CD4-positive, alpha-beta T cell treated with Interleukin-17A for 1 hour (primary cell): ENCODE data around the gene NANP.
A peak's percentile ranks its signal among the peaks of the same experiment; 100 is the strongest.
"Not testable (repeated sequence)": the region's sequence is repeated elsewhere in the genome, so short reads cannot be mapped to it uniquely, and the experiment has no call there.

Experiments used
- DNase-seq: peaks from one replicate; pipeline ENCODE4 v3.0.0-alpha.2; 2020

Gene NANP

DNA sequence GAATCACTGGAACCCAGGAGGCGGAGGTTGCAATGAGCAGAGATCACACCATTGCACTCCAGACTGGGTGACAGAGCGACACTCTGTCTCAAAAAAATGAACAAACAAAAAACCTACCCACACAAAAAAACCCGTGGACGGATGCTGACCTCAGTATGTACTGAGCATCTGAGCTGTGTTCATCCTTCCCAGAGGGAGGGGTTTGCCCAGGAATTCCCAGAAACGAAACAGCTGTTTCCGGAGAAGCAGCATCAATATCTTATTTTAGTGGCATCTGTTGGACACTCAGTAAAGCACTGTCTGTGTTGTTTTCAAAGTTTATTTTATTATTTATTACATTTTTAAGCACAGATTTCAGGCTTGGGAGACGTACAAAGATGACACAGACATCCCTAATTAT is 18.7 kb downstream of the NANP start:
- no peak for DNase-seq

DNA sequence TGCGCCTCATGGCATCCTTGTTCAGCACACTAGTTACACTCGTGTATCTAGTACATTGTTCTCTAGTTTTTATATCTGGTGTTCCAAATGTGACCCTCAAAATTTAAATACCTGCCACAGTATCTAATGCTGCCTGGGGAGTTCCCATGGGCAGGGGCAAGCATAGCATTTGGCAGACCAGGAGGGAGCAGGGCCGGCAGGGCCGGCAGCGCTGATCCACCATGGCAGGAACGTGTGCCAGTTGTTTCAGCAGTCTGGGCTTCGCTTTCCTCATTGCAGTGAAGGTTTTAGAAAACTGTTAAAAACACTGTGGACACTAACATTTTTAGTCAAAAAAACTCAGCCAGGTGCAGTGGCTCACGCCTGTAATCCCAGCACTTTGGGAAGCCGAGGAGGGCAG is 19.2 kb downstream of the NANP start:
- no peak for DNase-seq

GRCh38 chr20:25602914-25603309 is 20.9 kb downstream of the NANP start:
- not testable (repeated sequence) for DNase-seq

- DNase-seq, result not testable (repeated sequence)
Measured at GRCh38 chr20:25602191-25602913, 21.5 kb downstream of the NANP start.

DNA sequence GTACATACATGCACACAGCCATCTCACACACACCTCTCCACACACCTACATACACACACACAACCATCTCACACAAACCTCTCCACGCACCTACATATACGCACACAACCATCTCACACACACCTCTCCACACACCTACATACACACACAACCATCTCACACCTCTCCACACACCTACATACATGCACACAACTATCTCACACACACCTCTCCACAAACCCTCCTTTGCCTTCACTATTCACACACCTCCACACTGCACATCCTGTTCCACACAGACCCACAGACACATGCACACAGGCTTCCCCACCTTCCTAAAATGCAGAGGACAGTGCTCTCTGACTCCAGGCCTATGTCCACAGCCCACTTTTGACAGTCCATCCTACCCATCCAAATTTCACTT is 22.2 kb downstream of the NANP start:
- no peak for DNase-seq

- no peak for DNase-seq
Measured at GRCh38 chr20:25600632-25601031, 23.2 kb downstream of the NANP start.

DNA sequence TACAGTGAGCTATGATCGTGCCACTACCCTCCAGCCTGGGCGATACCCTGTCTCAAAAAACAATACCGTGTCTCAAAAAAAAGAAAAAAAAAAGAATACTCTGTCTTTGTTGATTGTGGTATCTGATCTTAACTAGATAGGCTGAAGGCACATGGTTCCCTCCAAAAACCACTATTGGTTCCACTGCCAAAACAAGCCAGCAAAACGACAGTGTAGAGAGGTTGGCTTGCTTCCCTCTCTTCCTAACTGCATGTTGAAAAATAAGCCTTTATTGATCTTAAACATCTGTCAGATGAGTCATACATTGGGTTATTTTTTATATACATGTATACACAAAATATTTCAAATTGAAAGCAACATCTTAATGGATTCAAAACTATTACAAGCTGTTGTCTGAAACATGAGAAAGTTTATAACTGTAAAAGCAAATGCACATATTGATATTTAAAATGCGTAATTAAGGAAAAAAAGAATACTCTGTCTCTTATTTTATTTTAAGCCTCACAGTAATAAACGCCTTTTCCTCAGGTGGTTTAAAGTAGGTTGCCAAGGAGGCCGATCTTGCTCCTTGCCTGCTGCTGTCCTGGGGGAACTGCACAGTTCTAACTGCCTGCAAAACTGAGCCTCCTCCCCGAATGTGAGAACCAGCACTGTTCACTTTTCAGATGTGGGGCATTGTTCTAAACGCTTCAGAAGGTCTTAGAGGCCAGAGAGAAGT is 31.5 kb downstream of the NANP start:
- DNase-seq, result no peak

DNA sequence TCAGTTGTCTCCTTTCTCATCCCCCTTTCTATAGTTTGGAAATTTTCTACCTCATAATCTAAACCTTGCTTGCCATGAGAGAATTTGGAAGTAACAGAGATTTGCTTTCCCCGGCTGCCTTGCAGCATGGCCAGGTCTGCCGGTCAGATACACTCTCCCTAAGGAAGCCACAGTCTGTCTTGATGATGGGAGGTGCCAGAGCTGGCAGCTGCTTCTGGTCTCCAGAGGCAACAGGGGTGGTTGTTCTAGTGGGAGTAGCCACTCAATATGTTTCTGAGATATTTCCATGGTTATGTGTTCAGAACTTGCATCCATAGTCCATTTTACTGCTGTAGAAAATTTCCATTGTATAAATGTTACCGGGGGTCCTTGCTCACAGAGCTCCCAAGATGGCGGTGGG is 33.0 kb downstream of the NANP start:
- DNase-seq, result not testable (repeated sequence)

- no peak for DNase-seq
Measured at GRCh38 chr20:25588491-25588890, 35.3 kb downstream of the NANP start.

- DNase-seq, result no peak
Measured at GRCh38 chr20:25587536-25587935, 36.3 kb downstream of the NANP start.

GRCh38 chr20:25586877-25587276 is 36.9 kb downstream of the NANP start:
- DNase-seq, result no peak

GRCh38 chr20:25584905-25585704 is 38.7 kb downstream of the NANP start, which contains the start of gene NINL:
Gene NINL, minus strand, starts transcription at chr20:25585531. Its CDS starts 58,944 bp downstream, at chr20:25526587.
- peak; percentile 29 for DNase-seq

GRCh38 chr20:25583607-25584006 is 40.2 kb downstream of the NANP start:
- DNase-seq, result not testable (repeated sequence)

GRCh38 chr20:25580711-25581110 is 43.1 kb downstream of the NANP start:
- DNase-seq, result no peak

GRCh38 chr20:25579081-25579770 is 44.6 kb downstream of the NANP start:
- DNase-seq, result no peak

DNA sequence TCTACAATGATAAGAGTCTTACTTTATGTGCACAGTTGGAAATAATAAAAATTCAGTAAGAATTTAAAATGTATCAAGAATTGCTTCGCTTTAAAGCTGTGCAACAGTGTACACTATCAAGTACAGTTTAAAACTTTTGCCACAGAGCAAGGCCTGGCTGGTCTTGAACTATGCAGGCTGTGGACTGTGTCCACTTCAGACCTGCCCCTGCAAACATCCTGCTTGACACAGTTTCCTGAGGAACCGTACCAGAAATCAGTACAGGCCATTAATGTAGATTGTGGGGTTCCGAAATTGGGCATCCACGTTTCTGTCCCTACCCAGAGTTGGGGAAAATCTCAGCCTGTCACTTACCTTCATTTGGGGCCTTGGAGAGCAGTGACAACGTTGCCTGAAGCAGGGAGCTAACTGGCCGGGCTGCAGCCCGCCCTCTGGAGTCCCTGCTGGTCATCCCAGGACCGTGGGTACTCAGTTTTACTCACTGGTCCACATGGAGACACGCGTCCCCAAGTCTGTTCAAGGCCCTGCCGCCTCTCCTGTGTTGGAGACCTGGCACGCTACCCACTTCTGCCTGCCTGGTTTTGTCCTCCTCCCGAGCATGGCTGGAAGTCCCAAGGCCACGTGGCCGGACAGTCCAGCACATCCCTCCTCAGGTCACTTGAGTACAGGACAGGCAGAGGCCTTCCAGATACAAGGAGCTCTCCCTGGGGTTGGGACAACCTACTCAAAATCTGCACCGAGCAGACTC is 46.9 kb downstream of the NANP start:
- DNase-seq, result no peak

DNA sequence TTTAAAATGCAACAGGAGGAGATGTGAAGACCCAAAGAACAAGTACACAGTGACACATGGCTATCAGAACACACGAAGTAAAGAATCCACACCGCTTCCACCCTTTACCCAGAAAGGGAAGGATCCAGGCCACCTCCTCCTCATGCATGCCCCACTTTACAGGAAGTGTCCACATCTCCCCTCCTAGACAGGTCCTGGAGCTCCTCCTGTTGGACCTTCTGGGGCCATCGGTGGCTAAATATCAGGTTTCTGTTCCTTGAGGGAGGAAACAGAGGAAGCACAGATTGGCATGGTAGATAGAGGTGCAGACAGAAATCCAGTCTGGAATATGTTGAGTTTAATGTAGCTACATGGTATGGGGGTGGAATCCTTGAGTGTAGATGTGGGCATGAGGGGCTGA is 49.4 kb downstream of the NANP start:
- no peak for DNase-seq

DNA sequence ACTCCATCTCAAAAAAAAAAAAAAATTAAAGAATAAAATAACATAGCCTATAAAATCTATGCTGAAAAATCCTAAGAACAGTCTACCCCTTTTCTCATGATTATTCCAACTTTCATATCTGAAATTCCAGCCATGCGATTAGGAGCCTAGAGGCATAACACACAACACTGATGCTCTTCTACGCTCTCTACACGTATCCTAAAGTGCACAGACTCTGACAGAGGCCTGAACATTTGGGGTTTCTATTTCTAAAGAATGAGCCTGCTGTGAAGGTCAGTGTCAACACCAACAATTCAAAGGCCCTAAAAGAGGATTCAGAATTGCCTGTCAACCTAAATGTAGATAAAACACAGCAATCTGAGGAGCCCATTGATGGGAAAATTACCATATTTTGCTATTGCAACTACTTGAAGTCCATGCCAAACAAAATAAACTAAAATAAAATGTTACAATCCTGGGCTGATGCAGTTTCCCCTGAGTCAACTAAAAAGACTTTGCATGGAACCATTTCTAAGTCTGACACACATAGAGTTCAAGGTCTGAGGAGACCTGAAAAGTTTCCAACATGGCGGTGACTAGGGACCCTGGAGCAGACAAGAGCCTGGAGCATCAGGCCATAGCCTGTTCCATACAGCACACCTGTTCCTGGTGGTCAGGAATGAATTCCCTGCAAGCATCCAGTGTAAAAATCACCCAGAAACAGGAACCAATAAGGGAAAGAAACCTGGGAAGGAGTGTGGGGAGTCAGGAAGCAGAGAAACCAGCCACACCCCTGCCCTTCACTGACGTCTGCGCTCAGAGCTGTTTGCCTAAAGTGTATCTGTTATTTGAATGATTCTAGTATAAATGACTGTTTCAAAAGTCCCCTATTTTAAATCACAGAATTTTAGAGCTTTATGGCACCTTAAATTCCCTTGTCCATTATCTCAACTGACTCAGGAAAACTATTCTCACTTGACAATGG is 50.2 kb downstream of the NANP start:
- DNase-seq, result no peak

GRCh38 chr20:25571817-25572216 is 52.0 kb downstream of the NANP start:
- no peak for DNase-seq

DNA sequence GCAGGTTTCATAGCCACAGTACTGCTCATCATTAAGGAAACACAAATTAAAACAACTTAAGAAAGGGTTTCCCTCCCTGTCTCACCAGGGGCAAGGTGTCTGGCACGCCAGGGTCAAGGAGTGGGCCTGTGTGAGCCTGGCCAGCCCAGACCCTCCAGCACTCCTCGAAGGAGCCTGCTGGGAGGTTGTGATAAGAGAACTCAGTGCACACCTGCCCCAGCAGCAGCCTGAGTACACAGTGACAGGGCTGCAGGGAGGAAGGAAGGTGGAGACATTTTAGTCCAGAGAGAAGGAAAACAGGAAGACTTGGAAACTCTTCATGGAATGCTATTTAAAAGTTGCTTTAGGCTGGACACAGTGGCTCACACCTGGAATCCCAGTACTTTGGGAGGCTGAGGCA is 52.6 kb downstream of the NANP start:
- DNase-seq, result no peak

GRCh38 chr20:25570148-25570530 is 53.7 kb downstream of the NANP start:
- DNase-seq, result no peak
